ENCODE results near the gene RUFY4. TPM values are rescaled to one million over a fixed set of nuclear protein-coding genes. Genes with fewer than 3 reads are reported as not detected.

The RUFY4 gene
- total RNA-seq, 1 experiment from 2014 or later: 0.66 TPM

- H3K23me2 ChIP-seq (ENCODE audit: insufficient read length, low read depth, low read length, poor library complexity, severe bottlenecking): no peaks in the 10 kb centered on the region
- no peaks in the 10 kb centered on the region for H3K79me2 ChIP-seq (ENCODE audit: insufficient read depth, low read length)
- H3K9ac ChIP-seq (ENCODE audit: extremely low read depth, insufficient read length, low read length): no peak overlapping the region
- H3K4me2 ChIP-seq (ENCODE audit: insufficient read depth, insufficient read length, low read length): no peak overlapping the region
- no peak overlapping the region for H3K56ac ChIP-seq (ENCODE audit: insufficient read length, low read depth, low read length)
- peaks cover 2% of the 10 kb centered on the region in 2 experiments; a peak in 2 of 5 replicates for H3K9me3 Mint-ChIP-seq
- no peaks in the 10 kb centered on the region for H3K79me1 ChIP-seq (ENCODE audit: insufficient read depth, low read depth, low read length, poor library complexity, severe bottlenecking)
- no peak overlapping the region for H2BK5ac ChIP-seq (ENCODE audit: insufficient read length, low read length)
- no peak overlapping the region for H2AFZ ChIP-seq (ENCODE audit: low read length)
- no peaks in the 10 kb centered on the region for H3K27me3 ChIP-seq (ENCODE audit: insufficient read depth, low read length)
- no peaks in the 10 kb centered on the region; a peak in 1 of 7 replicates for H3K36me3 Mint-ChIP-seq (ENCODE audit: insufficient read depth in 1 of 3, low read depth in 3 of 3)
- no peak overlapping the region for H3K4ac ChIP-seq (ENCODE audit: low read depth, low read length)
- no peak overlapping the region for H3K14ac ChIP-seq (ENCODE audit: insufficient read depth, low read length)
- no peak overlapping the region for H2BK12ac ChIP-seq (ENCODE audit: insufficient read length, low read depth, low read length)
- H3K4me1 ChIP-seq (ENCODE audit: insufficient read depth, low read length): no peaks in the 10 kb centered on the region
- H2BK120ac ChIP-seq (ENCODE audit: low read depth, low read length, poor library complexity, severe bottlenecking): no peak overlapping the region
- H3K18ac ChIP-seq (ENCODE audit: insufficient read length, low read depth, low read length): no peak overlapping the region
- H4K20me1 ChIP-seq (ENCODE audit: control insufficient read depth, insufficient read depth, insufficient read length): no peaks in the 10 kb centered on the region
- H2BK15ac ChIP-seq (ENCODE audit: low read depth, low read length): no peak overlapping the region
- no peaks in the 10 kb centered on the region for H3K4me1 Mint-ChIP-seq
- no peak overlapping the region for H3K23ac ChIP-seq (ENCODE audit: insufficient read length, low read depth, low read length)
- H3K27ac ChIP-seq (ENCODE audit: insufficient read length, low read depth, low read length): no peak overlapping the region
- no peak overlapping the region for H4K5ac ChIP-seq (ENCODE audit: insufficient read length, low read depth, low read length)
- H3K4me3 Mint-ChIP-seq: no peak overlapping the region
- peaks cover 36% of the 10 kb centered on the region for H3K27me3 Mint-ChIP-seq (ENCODE audit: low read depth)
- no peak overlapping the region for H2AK5ac ChIP-seq (ENCODE audit: insufficient read length, low read length)
- H4K91ac ChIP-seq (ENCODE audit: insufficient read length, low read depth, low read length): no peak overlapping the region
- H3K9me3 ChIP-seq (ENCODE audit: control insufficient read depth, low read depth, low read length): no peaks in the 10 kb centered on the region
- DNase-seq: no peak
- H3K27ac Mint-ChIP-seq: no peak overlapping the region
- no peak overlapping the region for H4K8ac ChIP-seq (replicated peaks; ENCODE audit: insufficient read length, low read depth, low read length)
- H3T11ph ChIP-seq (ENCODE audit: low read length): no peak overlapping the region
- no CpG with 5 or more reads among the region's 3 CpGs for WGBS (ENCODE audit: extremely low coverage, insufficient read length, low lambda C conversion rate)
- TF ChIP-seq CTCF (conservative IDR thresholded peaks at IDR 0.05): peak; percentile 53
- H2BK20ac ChIP-seq (ENCODE audit: low read depth, low read length, poor library complexity, severe bottlenecking): no peak overlapping the region
Observed at GRCh38 chr2:218093879-218094278, 24.8 kb downstream of the RUFY4 start.

Data from H9 (cell line).